Adipocyte (in vitro differentiated cells): ENCODE results near the gene TREM1.
A peak's percentile ranks its signal among the peaks of the same experiment; 100 is the strongest.

Experiments used
- DNase-seq: peaks from one replicate; pipeline ENCODE4 v3.0.0-alpha.2; 2015; ENCODE audit warnings: low read depth
- H3K27me3 ChIP-seq: replicated peaks from 2 replicates; pipeline ENCODE4 v1.7.0; 2013; ENCODE audit warnings: mild to moderate bottlenecking, low read length, moderate library complexity; ENCODE audit not compliant: control insufficient read depth, insufficient read depth
- H3K36me3 ChIP-seq: 2 replicates; pipeline ENCODE4 v1.7.0; 2013; ENCODE audit warnings: low read length, mild to moderate bottlenecking, moderate library complexity; ENCODE audit not compliant: control insufficient read depth, insufficient read depth, severe bottlenecking
- H3K4me1 ChIP-seq: 2 replicates; pipeline ENCODE4 v1.7.0; 2013; ENCODE audit warnings: mild to moderate bottlenecking, low read length, moderate library complexity; ENCODE audit not compliant: control insufficient read depth, insufficient read depth
- H3K4me3 ChIP-seq: 2 replicates; pipeline ENCODE4 v1.7.0; 2013; ENCODE audit warnings: mild to moderate bottlenecking, low read length, moderate library complexity
- H3K9ac ChIP-seq: 2 replicates; pipeline ENCODE4 v1.7.0; 2013; ENCODE audit warnings: mild to moderate bottlenecking, low read length, moderate library complexity
- H3K9me3 ChIP-seq: 2 replicates; pipeline ENCODE4 v1.7.0; 2013; ENCODE audit warnings: mild to moderate bottlenecking, low read length, moderate library complexity; ENCODE audit not compliant: control insufficient read depth

Gene TREM1

GRCh38 chr6:41273714-41274113, 12.8 kb downstream of the TREM1 start:
- H3K9me3 ChIP-seq = no peaks in the 10 kb centered on the region
- no peak for DNase-seq
- no peaks in the 10 kb centered on the region for H3K4me1 ChIP-seq
- no peak overlapping the region for H3K4me3 ChIP-seq
- H3K36me3 ChIP-seq = no peaks in the 10 kb centered on the region
- peaks cover 28% of the 10 kb centered on the region for H3K27me3 ChIP-seq
- H3K9ac ChIP-seq = no peak overlapping the region

- Histone ChIP-seq H3K4me3 (no peak overlapping the region), H3K9ac (no peak overlapping the region), H3K9me3 (no peaks in the 10 kb centered on the region), H3K36me3 (no peaks in the 10 kb centered on the region), H3K27me3 (peaks cover 28% of the 10 kb centered on the region), H3K4me1 (no peaks in the 10 kb centered on the region)
- no peak for DNase-seq
Measured at GRCh38 chr6:41272591-41273240, 13.8 kb downstream of the TREM1 start.

DNA sequence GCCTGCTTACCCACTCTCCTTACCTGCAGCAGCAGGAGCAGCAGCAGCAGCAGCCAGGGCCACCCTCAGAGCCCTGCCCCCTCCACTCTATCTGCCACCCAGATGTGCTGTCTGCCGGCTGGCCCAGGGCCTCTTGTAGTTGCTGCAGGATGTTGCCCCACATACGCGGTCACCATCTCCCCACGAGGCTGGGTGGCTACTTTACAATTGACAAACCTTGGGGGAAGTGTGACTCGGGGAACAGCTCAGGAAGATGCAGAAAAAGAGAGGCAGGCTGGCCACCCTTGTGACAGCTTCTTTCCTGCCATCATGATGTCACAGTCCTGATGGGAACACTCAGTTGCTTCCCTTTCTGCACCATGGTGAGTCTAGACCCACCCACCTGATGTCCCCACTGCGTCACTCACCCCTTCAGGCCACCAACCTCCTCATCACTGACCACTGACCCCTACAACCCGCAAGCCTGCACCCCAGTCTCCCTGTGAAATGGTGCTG, 14.5 kb downstream of the TREM1 start:
- no peaks in the 10 kb centered on the region for H3K36me3 ChIP-seq
- H3K4me1 ChIP-seq = no peaks in the 10 kb centered on the region
- no peak for DNase-seq
- H3K27me3 ChIP-seq = peaks cover 28% of the 10 kb centered on the region
- no peak overlapping the region for H3K9ac ChIP-seq
- H3K9me3 ChIP-seq = no peaks in the 10 kb centered on the region
- no peak overlapping the region for H3K4me3 ChIP-seq

- no peak overlapping the region for H3K4me3 ChIP-seq
- no peak for DNase-seq
- H3K4me1 ChIP-seq = no peaks in the 10 kb centered on the region
- no peak overlapping the region for H3K9ac ChIP-seq
- peaks cover 15% of the 10 kb centered on the region for H3K27me3 ChIP-seq
- H3K9me3 ChIP-seq = no peaks in the 10 kb centered on the region
- no peaks in the 10 kb centered on the region for H3K36me3 ChIP-seq
Measured at GRCh38 chr6:41269716-41270115, 16.8 kb downstream of the TREM1 start.

GRCh38 chr6:41269166-41269565, 17.3 kb downstream of the TREM1 start:
- Histone ChIP-seq H3K27me3 (peaks cover 12% of the 10 kb centered on the region), H3K36me3 (no peaks in the 10 kb centered on the region), H3K4me3 (no peak overlapping the region), H3K9ac (no peak overlapping the region), H3K4me1 (no peaks in the 10 kb centered on the region), H3K9me3 (no peaks in the 10 kb centered on the region)
- DNase-seq = no peak

- H3K27me3 ChIP-seq = peaks cover 7% of the 10 kb centered on the region
- DNase-seq = no peak
- H3K4me1 ChIP-seq = no peaks in the 10 kb centered on the region
- no peak overlapping the region for H3K9ac ChIP-seq
- peaks cover 3% of the 10 kb centered on the region for H3K9me3 ChIP-seq
- no peak overlapping the region for H3K4me3 ChIP-seq
- H3K36me3 ChIP-seq = no peaks in the 10 kb centered on the region
Measured at GRCh38 chr6:41268478-41268877, 18.0 kb downstream of the TREM1 start.

- no peaks in the 10 kb centered on the region for H3K27me3 ChIP-seq
- H3K36me3 ChIP-seq = no peaks in the 10 kb centered on the region
- H3K9ac ChIP-seq = no peak overlapping the region
- no peak for DNase-seq
- no peaks in the 10 kb centered on the region for H3K4me1 ChIP-seq
- H3K9me3 ChIP-seq = peaks cover 21% of the 10 kb centered on the region
- no peak overlapping the region for H3K4me3 ChIP-seq
Measured at GRCh38 chr6:41266541-41266940, 19.9 kb downstream of the TREM1 start.

DNA sequence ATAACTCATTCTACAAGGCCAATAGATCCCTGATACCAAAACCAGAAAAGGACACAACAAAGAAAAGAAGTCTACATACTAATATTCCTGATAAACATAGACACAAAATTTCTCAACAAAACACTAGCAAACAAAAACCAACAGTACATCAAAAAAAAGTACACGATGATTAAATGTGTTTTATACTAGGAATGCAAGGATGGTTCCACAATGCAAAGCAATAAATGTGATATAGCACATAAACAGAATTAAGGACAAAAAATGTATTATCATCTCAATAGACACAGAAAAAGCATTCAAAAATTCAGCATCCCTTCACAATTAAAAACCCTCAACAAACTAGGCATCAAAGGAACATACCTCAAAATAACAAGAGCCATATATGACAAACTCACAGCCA, 23.2 kb downstream of the TREM1 start:
- no peak for DNase-seq
- H3K9me3 ChIP-seq = peaks cover 40% of the 10 kb centered on the region
- no peaks in the 10 kb centered on the region for H3K27me3 ChIP-seq
- H3K36me3 ChIP-seq = no peaks in the 10 kb centered on the region
- no peak overlapping the region for H3K9ac ChIP-seq
- no peaks in the 10 kb centered on the region for H3K4me1 ChIP-seq
- no peak overlapping the region for H3K4me3 ChIP-seq

DNA sequence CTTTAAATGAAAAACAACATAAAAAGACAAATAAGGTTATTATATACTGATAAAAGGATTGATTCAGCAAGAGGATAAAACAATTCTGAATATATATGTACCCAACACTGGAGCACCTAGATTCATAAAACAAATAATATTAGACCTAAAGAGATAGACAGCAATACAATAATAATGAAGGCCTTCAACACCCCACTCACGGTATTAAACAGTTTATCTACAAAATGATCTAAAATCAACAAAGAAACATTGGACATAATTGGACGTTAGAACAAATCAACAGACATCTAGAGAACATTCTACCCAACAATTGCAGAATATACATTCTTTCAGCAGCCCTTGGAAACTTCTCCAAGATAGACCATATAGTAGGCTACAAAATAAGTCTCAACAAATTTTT, 24.1 kb downstream of the TREM1 start:
- DNase-seq = no peak

DNA sequence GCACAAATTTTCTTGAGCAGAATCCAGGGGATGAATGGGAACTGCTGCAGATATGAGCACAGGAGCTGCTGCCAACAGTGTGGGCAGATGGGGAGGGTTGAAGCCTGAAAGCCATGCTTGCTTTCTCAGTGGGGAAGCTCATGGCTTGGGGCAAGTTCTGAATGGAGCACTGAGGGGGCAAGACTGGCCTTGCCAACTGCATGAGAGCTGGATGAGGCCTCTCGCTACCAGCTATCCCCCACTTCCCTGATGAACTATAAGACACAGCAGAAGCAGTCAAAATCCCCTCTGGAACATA, 28.3 kb downstream of the TREM1 start:
- no peaks in the 10 kb centered on the region for H3K36me3 ChIP-seq
- DNase-seq = no peak
- no peak overlapping the region for H3K9ac ChIP-seq
- no peaks in the 10 kb centered on the region for H3K27me3 ChIP-seq
- peaks cover 38% of the 10 kb centered on the region for H3K9me3 ChIP-seq
- no peaks in the 10 kb centered on the region for H3K4me1 ChIP-seq
- H3K4me3 ChIP-seq = no peak overlapping the region

More for the DNA sequence above, 24.1 kb downstream of the TREM1 start:
- no peaks in the 10 kb centered on the region for H3K27me3 ChIP-seq
- H3K9ac ChIP-seq = no peak overlapping the region
- H3K4me1 ChIP-seq = no peaks in the 10 kb centered on the region
- peaks cover 45% of the 10 kb centered on the region for H3K9me3 ChIP-seq
- no peaks in the 10 kb centered on the region for H3K36me3 ChIP-seq
- H3K4me3 ChIP-seq = peak overlapping the region; percentile 12

DNA sequence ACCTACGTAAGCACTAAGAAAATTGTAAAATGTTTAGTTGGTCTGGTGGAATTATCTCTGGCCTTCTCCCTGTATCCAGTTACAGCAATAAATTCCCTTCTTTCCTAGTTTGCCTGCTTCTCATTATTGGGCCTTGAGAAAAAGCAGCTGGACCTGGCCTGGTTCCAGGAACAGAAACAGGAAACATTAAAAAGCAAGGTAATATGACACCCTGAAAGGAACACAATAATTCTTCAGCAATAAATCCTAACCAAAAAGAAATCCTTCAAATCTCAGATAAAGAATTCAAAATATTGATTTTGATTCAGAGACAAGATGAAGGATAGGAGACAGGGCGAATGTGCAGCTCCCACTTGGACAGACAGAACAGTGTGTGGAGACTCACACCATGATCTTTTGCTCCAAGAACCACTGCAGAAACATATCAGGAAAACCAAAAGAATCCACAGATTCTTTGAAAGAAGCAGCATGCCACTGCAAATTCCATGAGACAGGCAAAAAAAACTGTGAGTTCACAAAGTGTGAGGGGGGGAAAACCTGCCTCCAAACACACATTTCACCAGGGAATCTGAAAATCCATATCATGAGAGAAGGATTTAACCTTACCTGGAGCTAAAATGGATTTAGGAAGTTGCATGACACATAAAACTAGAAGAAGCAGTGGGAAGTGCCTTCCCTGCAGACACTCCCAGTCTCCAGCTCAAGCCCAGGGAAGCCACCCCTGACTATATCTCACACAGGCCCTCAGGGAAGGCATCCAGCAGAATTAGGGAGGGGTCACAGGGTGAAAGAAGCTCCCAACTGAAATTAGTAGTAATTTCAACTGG, 28.9 kb downstream of the TREM1 start:
- Histone ChIP-seq H3K27me3 (peaks cover 5% of the 10 kb centered on the region), H3K4me1 (no peaks in the 10 kb centered on the region), H3K4me3 (no peak overlapping the region), H3K9ac (no peak overlapping the region), H3K36me3 (no peaks in the 10 kb centered on the region), H3K9me3 (peaks cover 33% of the 10 kb centered on the region)
- peak; percentile 83 for DNase-seq
